Uterus (tissue), 2 donors: ENCODE data around the gene NCKAP5L.

Experiments used
- CTCF ChIP-seq, 4 experiments: fragments of 200-600 bp in 2 of 4; fragments of 450-650 bp in 2 of 4; sonication (generic) in 2 of 4; IDR thresholded peaks; one replicate each; pipeline ENCODE4 v1.5.1; 2016 to 2019; ENCODE audit warnings: antibody characterized with exemption in 4 of 4, mild to moderate bottlenecking in 2 of 4, moderate library complexity in 1 of 4
- POLR2A ChIP-seq, 2 donors: fragments of 450-650 bp; IDR thresholded peaks; one replicate each; pipeline ENCODE4 v1.6.1; 2016; ENCODE audit warnings: antibody characterized with exemption in 2 of 2, mild to moderate bottlenecking in 1 of 2, moderate library complexity in 1 of 2

DNA sequence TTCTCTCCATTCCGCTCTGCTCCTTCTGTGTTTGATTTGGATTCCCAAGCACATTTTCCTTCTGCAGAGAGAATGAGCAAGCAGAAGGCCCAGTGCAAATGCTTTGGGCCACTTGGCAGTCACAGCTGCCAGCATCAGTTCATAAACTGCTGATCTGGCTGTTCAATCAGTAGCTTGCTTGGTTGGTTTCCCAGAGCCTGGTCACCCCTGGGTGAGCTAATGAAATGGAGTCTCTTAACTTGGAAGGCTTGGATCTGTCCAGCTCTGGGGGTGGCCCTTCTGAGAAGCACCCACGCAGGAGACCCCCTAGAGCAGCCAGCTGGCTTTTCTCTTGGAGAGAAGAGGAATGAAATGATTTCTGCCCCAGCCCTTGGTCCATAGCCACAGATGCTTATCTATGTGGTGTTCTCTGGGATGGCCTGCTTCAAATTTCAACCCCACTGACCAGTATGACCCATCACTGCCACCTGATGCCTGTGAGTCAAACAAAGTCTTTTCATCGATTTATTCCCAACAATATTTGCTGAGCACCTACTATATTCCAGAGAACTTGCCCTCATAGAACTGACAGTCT lies 45.2 kb upstream of the NCKAP5L start:
- TF ChIP-seq CTCF (IDR thresholded peaks at IDR 0.05) = no peak
- no peak for TF ChIP-seq POLR2A (IDR thresholded peaks at IDR 0.05)
